GM21447 (cell line): Measurements from ENCODE around the gene NWD2.
"Not testable (repeated sequence)": the region's sequence is repeated elsewhere in the genome, so short reads cannot be mapped to it uniquely, and the experiment has no call there.

ENCODE experiments used
- ATAC-seq: cut with Tn5 transposase; IDR thresholded peaks from one replicate; pipeline ENCODE4 v1.9.1; 2021; ENCODE audit not compliant: unreplicated experiment

The NWD2 gene

DNA sequence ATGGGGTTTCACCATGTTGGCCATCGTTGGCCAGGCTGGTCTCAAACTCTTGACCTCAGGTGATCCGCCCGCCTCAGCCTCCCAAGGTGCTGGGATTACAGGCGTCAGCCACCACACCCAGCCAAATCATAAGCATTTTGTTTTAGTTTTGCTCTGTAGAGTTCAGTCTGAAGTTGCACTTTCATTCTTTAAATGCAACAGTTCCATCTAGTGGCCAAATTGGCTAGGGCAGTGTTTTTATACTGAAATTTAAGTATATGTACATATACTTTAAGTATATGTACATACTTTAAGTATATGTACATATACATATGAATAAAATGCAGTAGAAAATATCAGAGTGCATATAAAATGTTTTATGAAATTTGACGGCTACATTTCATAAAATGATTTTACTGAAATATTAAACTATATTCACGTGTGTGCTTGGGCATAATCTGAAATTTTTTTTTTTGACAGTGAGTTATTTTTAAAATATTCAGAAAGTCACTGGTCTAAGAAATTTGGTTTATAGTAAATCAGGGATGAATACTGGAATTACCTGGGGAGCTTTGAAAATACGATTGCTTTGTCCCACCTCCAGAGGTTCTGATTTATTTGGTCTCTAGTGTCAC is 145.5 kb downstream of the NWD2 start:
- ATAC-seq: peak; percentile 52

DNA sequence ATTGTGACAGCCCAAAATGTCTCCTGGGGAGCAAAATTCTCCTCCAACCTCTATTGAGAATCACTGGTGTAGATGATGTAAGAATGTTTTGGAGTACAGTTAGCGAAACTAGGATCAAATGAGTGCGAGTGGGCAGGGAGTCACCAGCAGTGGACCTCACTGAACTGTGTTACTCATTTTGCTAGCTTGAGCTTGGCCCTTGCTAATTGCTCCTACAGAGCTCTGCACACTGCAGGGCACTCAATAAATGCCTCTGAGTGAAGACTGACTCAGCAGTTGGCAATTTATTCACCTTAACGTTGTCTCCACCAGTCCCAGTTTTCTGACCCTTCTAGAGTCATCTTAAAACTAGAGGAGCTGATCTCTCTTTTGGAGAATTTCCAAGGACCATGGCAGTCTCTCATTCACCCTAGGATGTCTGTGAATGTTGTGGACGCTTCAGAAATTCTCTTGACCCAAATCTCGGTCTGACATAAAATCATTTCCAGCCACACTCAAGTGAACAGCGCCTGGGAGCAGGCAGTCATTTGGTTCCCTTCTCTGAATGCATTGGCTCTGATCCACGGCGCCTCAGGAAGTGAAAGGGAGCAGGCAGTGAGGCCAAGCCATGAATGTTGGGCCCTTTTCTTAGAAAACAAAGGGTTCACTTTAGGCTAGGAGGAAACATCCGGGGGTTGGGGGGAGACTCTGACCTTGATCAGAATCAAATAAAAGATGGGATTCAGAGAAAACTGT is 148.1 kb downstream of the NWD2 start:
- ATAC-seq: peak; percentile 39

DNA sequence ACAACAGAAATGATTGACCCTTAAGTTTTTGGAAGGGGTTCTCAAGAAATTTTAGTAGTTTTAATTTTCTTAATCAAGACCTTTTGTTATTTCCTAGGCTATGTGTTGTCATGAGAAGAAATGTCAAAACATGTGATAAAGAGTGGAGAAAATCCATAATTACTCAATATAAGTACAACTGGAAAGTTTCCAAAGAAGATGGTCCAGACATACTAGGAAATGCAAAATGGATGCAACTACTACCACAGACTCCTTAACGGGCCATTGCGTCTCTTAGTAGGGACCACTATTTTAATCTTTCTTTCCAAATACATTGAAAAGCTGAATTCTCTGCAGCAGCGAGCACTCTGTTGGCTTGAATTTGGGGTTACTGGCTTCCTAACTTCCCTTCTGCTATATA is 148.8 kb downstream of the NWD2 start:
- ATAC-seq: no peak

DNA sequence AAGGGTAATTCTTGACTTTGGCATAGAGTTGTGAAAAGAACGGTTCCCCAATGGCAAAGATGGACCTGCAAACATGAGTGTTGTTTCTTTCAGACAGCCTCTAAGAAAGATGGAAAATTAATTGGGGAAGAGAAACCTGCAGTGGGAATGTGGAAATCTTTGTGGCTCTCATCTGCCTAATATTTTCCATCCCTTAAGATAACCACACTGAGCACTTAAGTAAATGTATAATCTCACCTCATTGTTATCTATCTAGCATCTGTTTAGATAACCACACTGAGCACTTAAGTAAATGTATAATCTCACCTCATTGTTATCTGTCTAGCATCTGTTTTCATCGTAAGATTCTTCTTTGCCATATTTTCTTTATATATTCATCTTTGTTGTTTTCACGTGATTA is 149.3 kb downstream of the NWD2 start:
- peak; percentile 61 for ATAC-seq

DNA sequence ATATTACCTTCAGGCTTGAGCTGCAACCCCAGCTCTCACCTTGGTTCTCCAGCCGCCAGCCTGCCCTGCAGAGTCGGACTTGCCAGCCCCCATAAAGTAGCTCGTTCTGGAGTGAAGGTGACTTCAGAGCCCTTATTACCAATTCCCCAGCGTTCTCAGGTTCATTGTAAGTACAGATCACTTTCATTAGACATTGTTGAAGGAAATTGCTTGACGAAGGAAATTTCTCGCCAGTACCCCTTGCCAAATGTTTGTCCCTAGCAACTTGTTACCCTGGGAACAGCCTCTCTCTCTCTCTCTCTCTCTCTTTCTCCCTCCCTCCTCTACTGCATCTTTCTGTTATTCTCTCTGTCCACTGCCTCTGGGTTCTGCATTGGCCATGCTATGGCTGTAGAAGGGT is 153.0 kb downstream of the NWD2 start:
- no peak for ATAC-seq

DNA sequence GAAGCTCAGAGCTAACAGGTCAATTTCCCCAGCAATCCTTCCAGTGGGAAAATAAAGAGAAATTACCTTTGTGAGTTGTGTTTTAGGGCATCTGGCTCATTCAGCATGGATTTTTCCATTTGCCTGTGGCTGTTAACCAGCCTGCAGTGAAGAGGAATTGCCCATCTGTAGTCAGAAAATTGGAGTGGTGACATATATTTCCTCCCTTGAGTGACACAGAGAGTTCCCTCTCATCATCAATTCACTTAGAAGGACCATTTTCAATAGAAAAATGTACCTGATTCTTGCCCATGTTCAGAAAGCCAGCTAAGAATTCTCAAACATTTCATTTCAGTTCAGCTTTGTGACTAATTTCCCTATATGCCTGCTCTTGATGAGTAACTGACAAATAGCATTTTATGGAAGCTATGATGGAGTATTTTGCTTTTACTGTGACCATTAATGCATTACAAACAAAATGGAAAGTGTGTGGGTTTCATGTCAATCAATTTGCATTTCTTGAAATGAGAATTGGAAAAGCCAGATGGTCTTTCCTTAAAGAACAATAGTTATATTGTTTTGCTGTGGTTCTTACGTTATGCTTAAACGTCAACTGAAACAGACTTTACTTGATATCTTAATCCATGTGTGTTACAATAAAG is 155.8 kb downstream of the NWD2 start:
- ATAC-seq: peak; percentile 80

DNA sequence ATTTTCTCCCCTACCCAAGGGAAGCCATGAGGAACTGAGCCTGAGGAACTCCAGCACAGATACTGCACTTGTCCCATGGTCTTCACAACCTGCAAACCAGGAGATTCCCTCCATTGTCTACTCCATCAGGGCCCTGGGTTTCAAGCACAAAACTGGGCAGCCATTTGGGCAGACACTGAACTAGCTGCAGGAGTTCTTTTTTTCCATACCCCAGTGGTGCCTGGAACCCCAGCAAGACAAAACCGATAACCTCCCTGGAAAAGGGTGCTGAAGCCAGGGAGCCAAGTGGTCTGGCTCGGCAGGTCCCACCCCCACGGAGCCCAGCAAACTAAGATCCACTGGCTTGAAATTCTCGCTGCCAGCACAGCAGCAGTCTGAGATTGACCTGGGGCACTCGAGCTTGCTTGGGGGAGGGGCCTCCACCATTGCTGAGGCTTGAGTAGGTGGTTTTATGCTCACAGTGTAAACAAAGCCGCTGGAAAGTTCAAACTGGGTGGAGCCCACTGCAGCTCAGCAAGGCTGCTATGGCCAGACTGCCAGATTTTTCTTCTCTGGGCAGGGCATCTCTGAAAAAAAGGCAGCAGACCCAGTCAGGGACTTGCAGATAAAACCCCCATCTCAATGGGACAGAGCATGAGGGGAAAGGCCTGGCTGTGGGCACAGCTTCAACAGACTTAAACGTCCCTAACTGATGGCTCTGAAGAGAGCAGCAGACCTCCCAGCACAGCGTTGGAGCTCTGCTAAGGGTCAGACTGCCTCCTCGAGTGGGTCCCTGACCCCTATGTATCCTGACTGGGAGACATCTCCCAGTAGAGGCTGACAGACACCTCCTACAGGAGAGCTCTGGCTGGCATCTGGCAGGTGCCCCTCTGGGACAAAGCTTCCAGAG is 163.6 kb downstream of the NWD2 start:
- not testable (repeated sequence) for ATAC-seq

DNA sequence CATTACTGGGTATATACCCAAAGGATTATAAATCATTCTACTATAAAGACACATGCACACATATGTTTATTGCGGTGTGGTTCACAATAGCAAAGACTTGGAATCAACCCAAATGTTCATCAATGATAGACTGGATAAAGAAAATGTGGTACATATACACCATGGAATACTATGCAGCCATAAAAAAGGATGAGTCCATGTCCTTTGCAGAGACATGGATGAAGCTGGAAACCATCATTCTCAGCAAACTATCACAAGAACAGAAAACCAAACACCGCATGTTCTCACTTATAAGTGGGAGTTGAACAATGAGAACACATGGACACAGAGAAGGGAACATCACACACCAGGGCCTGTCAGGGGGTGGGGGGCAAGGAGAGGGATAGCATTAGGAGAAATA is 169.1 kb downstream of the NWD2 start:
- ATAC-seq: not testable (repeated sequence)

DNA sequence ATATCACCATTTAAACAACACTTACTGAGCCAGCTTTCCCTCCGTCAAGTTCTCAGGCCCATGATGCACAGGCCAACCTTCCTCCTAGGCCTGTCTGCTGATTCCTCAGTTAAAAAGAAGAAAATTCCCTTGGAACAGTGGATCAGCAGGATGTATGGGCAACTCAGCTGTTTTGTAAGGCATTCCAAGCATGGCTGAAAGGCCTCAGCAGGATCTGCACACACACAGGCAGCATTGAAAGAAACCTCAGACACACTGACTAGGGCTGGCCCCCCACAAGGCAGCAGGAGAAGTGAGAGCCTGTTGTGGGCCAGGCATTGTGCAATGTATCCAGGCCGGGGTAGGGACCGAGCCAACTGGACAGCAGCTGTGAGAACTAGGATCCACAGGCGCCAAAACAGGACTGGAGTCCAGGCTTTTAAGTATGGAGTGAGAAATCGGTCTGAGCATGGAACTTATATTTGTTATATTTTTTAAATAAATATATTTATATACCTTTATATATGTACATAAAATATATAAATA is 171.4 kb downstream of the NWD2 start:
- ATAC-seq: no peak

DNA sequence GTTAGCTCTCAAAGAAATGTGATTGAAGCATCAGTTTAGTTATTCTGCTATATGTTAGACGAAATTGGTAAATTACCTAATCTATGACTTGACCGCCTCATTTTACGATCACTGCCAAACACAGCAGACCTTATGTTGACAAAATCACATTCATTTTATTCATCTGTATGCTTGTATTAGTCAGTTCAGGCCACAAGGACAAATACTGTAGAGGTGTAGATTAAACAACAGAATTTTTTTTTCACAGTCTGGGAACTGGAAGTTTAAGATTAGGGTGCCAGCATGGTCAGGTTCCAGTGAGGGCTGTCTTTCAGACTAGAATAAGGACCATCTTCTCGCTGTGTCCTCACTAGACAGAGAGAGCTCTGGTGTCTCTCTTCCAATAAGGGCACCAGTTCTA is 177.1 kb downstream of the NWD2 start:
- no peak for ATAC-seq

DNA sequence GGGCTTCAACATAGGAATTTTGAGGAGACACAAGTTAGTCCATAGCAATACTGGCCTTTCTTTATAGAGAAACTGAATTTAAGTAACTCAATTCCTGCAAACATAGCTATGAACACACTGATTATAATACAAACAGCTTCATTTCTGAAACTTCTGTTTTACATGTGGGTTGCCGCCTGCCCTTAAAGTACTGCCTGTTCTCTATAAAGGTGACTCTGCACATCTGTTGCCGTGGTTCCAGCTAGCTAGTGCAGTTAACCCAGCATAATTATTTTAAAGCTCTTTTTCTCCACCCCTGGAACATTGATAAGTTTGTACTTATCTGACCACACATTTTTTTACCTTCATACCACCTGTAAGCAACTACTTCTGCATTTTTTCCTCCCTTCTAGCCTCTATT is 177.6 kb downstream of the NWD2 start:
- ATAC-seq: no peak

DNA sequence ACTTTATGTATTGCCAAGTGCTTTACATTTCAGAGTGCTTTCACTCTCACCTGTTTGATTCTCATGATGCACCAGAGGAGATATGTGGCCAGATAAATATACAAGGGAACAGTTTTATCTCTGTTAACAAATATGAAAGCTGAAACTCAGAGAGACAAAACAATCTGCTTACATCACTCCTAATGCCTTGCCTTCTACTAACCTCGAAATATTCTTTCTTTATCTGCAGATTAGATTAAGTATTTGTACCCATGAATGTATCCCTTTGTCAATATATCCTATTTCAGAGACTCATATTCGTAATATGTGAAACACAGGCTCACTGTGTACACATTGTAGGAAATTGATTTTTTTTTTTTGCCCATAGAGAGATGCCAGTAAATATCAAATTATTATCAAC is 178.1 kb downstream of the NWD2 start:
- no peak for ATAC-seq

DNA sequence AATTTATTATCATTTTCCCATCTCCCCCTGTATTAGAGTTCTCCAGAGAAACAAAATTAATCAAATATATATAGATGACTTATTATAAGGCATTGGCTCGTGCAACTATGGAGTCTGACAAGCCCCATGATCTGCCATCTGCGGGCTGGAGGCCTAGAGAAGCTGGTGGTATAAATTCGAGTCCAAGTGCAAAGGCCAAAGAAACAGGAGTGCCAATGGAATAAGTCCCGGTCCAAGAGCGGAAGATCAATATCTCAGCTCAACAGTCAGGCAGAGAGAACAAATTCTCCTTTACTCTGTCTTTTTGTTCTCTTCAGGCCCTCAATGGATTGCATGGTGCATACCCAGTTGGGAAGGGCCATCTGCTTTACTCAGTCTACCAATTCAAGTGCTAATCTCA is 178.8 kb downstream of the NWD2 start:
- ATAC-seq: no peak

DNA sequence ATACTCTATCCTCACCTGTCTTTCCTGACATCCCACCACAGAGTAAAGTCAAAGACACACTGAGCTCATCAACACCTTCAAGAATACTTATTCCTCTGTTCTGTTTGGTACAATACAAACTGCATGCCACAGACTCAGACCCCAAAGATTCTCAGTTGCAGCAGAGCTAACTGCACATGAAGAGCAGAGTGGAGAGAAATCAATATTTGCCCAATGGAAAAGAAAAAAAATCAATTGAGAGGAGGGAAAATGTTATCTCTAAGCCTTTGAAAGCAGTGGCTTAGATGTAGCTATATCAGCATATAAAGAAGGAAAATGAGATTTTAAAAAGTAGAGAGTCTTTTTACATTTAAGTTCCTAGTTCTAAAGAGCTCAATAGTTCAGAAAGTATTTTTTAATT is 180.2 kb downstream of the NWD2 start:
- no peak for ATAC-seq

DNA sequence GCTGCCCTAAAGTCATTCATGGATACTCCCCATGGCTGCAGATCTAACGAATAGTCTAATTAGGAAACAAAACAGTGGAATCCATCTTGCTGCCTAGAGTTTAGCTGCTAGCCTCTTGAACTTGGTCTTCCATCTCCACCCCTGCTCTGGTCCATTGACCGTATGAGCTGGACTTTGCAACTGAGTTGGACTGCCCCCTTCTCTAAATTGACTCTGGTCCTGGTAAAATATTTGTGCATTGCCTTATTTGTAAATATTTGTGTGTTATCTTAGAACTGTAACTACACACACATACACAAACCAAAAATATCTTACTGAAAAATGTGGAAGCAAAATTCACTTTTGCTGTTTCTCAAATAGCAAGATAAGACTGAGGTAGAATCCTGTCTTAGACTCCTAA is 181.3 kb downstream of the NWD2 start:
- no peak for ATAC-seq

DNA sequence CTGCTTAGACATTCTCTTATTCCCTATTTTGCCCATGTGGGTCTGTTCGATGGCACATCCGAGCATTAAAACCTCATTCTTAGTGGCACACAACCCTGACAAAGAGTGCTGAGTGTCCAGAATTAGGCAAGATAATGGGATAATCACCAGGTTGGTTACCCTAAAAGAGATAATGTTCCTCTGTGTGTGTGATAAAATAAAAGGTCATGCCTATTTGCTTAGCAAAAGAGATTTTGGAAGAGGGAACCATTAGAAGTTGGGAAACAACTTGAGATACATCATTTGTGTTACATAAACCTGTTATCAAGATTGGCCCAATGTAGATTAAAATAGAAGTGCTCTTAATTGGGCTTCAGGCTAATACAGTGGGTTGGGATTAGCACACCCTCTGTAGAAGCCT is 182.7 kb downstream of the NWD2 start:
- ATAC-seq: no peak

DNA sequence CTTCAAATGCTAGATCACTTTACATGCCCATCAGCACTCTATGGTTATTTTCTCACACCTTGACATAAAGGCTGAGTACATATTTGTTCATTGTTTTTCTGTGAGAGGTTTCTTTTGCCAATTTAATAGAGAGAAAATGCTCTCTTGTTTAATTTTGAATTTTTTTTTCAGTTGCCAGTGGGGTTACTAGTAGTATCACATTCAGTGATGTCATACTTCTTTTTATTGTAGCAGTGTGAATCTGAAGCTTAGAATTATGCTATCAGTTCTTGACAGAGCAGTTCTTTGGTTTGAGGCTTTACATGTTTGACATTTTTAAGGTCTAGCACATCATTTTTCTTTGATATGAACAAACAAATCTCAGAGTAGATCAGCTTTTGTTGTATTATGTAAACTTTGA is 185.4 kb downstream of the NWD2 start:
- ATAC-seq: no peak

DNA sequence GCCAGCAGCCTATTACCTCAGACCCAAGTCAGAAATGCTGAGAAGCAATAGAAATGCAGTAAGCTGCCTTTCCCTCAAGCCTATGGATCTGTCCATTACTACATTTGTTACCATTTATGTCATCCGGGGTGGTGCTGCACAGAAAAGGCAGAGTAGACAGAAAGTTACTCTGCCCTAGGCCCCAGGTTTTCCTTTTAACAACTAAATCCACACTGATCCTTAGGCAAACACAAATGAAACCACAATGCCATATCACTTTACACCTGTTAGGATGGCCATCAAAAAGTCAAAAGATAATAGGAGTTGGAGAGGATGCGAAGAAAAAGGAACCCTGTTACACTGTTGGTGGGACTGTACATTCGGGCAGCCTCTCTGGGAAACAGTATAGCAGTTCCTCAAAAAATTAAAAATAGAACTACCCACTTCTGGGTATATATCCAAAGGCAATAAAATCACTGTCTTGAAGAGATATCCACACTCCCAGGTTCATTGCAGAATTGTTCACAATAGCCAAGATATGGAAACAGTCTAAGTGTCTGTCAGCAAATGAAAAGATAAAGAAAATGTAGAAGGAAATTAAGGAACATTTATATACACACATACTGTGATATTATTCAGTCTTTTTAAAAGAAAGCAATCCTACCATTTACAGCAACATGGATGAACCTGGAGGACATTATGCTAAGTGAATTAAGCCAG is 186.3 kb downstream of the NWD2 start:
- ATAC-seq: no peak

DNA sequence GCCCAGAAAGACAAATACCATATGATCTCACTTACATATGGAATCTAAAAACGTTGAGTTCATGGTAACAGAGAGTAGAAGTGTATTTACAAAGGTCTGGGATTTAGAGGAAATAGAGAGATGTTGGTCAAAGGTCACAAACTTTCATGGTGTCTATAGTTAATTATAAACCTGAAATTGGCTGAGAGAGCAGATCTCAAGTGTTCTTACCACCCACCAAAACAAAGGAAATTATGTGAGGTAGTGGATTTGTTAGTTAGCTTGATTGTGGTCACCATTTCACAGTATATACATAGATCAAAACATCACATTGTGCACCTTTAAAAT is 186.8 kb downstream of the NWD2 start:
- ATAC-seq: no peak

DNA sequence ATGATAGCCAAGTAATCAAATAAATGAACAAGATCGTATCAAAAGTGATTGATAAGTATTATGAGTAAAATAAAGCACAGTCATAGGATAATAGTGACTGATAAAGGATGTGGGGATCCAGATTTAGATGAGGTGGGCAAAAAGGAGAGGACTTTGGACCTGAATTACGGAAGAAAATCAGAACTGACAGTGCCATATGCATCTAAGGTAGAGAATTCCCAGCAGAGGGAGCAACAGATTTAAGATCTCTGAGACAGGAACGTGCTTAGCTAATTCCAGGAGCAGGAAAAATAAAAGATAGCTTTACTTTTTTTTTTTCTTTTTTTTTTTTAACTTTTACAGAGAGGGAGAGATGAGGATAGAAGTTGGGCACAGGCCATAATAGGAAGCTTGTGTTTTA is 189.9 kb downstream of the NWD2 start:
- ATAC-seq: no peak

DNA sequence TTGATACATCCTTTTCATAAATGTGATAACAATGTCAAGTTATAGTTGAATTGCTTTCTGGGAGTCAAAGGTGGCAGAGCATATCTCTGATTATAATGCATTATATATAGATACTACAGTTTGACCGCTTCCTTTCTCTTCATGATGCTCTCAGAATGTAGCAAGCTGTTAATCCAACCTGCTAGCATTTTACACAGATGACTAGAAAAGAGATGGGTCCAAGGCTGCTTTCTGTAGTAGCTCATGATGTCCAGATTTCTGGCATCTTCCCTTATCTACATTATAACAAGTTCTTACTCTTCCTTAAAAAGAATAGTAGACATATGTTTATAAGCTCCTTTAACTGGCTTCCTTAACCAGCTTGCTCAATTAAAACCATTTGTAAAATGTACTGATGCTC is 192.0 kb downstream of the NWD2 start:
- ATAC-seq: no peak
